Ascending aorta (tissue), 2 donors: ENCODE data around the gene FLT3LG. TPM values are rescaled to one million over a fixed set of nuclear protein-coding genes. Genes with fewer than 3 reads are reported as not detected.
A peak's percentile ranks its signal among the peaks of the same experiment; 100 is the strongest.

ENCODE experiments used
- DNase-seq, 2 donors: peaks; one replicate each; pipeline ENCODE4 v3.0.0-alpha.2; 2019; ENCODE audit warnings: low spot score in 2 of 2
- H3K27ac ChIP-seq, 2 donors: fragments of 200-600 bp; sonication (generic); one replicate each; pipeline ENCODE4 v1.5.1; 2016 to 2017; ENCODE audit warnings: mild to moderate bottlenecking in 1 of 2
- H3K27me3 ChIP-seq: fragments of 200-600 bp; sonication (generic); one replicate; pipeline ENCODE4 v1.5.1; 2017
- H3K36me3 ChIP-seq, 2 donors: fragments of 200-600 bp; sonication (generic); one replicate each; pipeline ENCODE4 v1.5.1; 2016
- H3K4me1 ChIP-seq, 2 donors: fragments of 200-600 bp; sonication (generic); one replicate each; pipeline ENCODE4 v1.5.1; 2016 to 2017; ENCODE audit warnings: mild to moderate bottlenecking in 1 of 2
- H3K4me3 ChIP-seq, 2 donors: fragments of 200-600 bp; sonication (generic); one replicate each; pipeline ENCODE4 v1.5.1; 2016 to 2017; ENCODE audit warnings: mild to moderate bottlenecking in 1 of 2
- H3K9me3 ChIP-seq, 2 donors: fragments of 200-600 bp; sonication (generic); one replicate each; pipeline ENCODE4 v1.5.1; 2016
- CTCF ChIP-seq, 3 experiments: fragments of 200-600 bp in 2 of 3; fragments of 450-650 bp in 1 of 3; sonication (generic) in 2 of 3; IDR thresholded peaks; one replicate each; pipeline ENCODE4 v1.5.1; 2016 to 2019; ENCODE audit warnings: antibody characterized with exemption in 3 of 3, mild to moderate bottlenecking in 1 of 3, moderate library complexity in 1 of 3
- intact Hi-C: fragments of 100-400 bp; cut with DNase I; formaldehyde crosslinking; loops from one replicate; pipeline ENCODE4 v1.15.1; 2023
- total RNA-seq: library from RNA; depleted of rRNA; stranded (reverse); fragments of >200 nt; gene quantifications from one replicate; pipeline ENCODE4 v1.1.0, GENCODE V29; 2016

FLT3LG gene
- total RNA-seq, 1 donor from 2014 or later: 37.3 TPM

- intact Hi-C loops: no loop called here
- no peaks in the 10 kb centered on the region for H3K27me3 ChIP-seq
- H3K9me3 ChIP-seq: no peaks in the 10 kb centered on the region
- no peak overlapping the region for H3K4me3 ChIP-seq
- TF ChIP-seq CTCF (IDR thresholded peaks at IDR 0.05): no peak
- H3K36me3 ChIP-seq: peaks cover 32 to 50% of the 10 kb centered on the region in 2 donors
- no peak for DNase-seq
- peaks cover 16 to 33% of the 10 kb centered on the region in 2 donors for H3K4me1 ChIP-seq
- H3K27ac ChIP-seq: no peak overlapping the region
Observed at GRCh38 chr19:49492573-49493405, 18.8 kb downstream of the FLT3LG start.

GRCh38 chr19:49496574-49497008, 22.6 kb downstream of the FLT3LG start:
- H3K36me3 ChIP-seq: peaks cover 30 to 46% of the 10 kb centered on the region in 2 donors
- H3K4me1 ChIP-seq: peaks cover 13 to 20% of the 10 kb centered on the region in 2 donors
- TF ChIP-seq CTCF (IDR thresholded peaks at IDR 0.05): peak in 1 of 3 experiments; percentile 12
- H3K9me3 ChIP-seq: no peaks in the 10 kb centered on the region
- H3K27ac ChIP-seq: peak overlapping the region; percentile 93 to 95
- H3K4me3 ChIP-seq: peak overlapping the region; percentile 77 to 81
- DNase-seq: no peak
- intact Hi-C loops: loop anchor here (1.0 to 5.0 kb wide), 5 partner anchors 9 to 181 kb away; partner anchors contain the start of genes ALDH16A1, PRMT1, RPL13A and RRAS
- H3K27me3 ChIP-seq: no peaks in the 10 kb centered on the region

GRCh38 chr19:49497047-49497788, 23.2 kb downstream of the FLT3LG start:
- no peaks in the 10 kb centered on the region for H3K9me3 ChIP-seq
- peak overlapping the region; percentile 77 to 81 for H3K4me3 ChIP-seq
- intact Hi-C loops: loop anchor here (2.0 to 5.0 kb wide), 3 partner anchors 44 to 180 kb away; partner anchors contain the start of genes ALDH16A1, PRMT1, RRAS and SCAF1
- no peaks in the 10 kb centered on the region for H3K27me3 ChIP-seq
- DNase-seq: peak in 1 of 2 donors; percentile 86
- peaks cover 13 to 20% of the 10 kb centered on the region in 2 donors for H3K4me1 ChIP-seq
- H3K36me3 ChIP-seq: peaks cover 24 to 40% of the 10 kb centered on the region in 2 donors
- no peak for TF ChIP-seq CTCF (IDR thresholded peaks at IDR 0.05)
- H3K27ac ChIP-seq: peak overlapping the region; percentile 93 to 95

- no peak for DNase-seq
- H3K4me1 ChIP-seq: peaks cover 13 to 20% of the 10 kb centered on the region in 2 donors
- peaks cover 20 to 35% of the 10 kb centered on the region in 2 donors for H3K36me3 ChIP-seq
- H3K4me3 ChIP-seq: peak overlapping the region; percentile 77 to 81
- no peak for TF ChIP-seq CTCF (IDR thresholded peaks at IDR 0.05)
- H3K27me3 ChIP-seq: no peaks in the 10 kb centered on the region
- intact Hi-C loops: loop anchor here (2.0 to 5.0 kb wide), 3 partner anchors 45 to 180 kb away; partner anchors contain the start of genes ALDH16A1, PRMT1, RRAS and SCAF1
- H3K27ac ChIP-seq: peak overlapping the region in 1 of 2 donors; percentile 93
- no peaks in the 10 kb centered on the region for H3K9me3 ChIP-seq
Observed at GRCh38 chr19:49497789-49498103, 23.7 kb downstream of the FLT3LG start.

GRCh38 chr19:49498475-49498874, 24.5 kb downstream of the FLT3LG start:
- intact Hi-C loops: loop anchor here (5.0 kb wide), 2 partner anchors 144 to 179 kb away; partner anchors contain the start of genes PRMT1, RRAS and SCAF1
- H3K36me3 ChIP-seq: peaks cover 18 to 30% of the 10 kb centered on the region in 2 donors
- TF ChIP-seq CTCF (IDR thresholded peaks at IDR 0.05): no peak
- H3K9me3 ChIP-seq: no peaks in the 10 kb centered on the region
- H3K4me3 ChIP-seq: peak overlapping the region in 1 of 2 donors; percentile 77
- no peak overlapping the region for H3K27ac ChIP-seq
- H3K4me1 ChIP-seq: peaks cover 13 to 20% of the 10 kb centered on the region in 2 donors
- H3K27me3 ChIP-seq: no peaks in the 10 kb centered on the region
- no peak for DNase-seq
